HG02938 (cell line): Measurements from ENCODE around the gene TOR4A.

ENCODE experiments used
- ATAC-seq: cut with Tn5 transposase; IDR thresholded peaks from one replicate; pipeline ENCODE4 v1.9.1; 2021; ENCODE audit warnings: mild to moderate bottlenecking, moderate library complexity; ENCODE audit not compliant: unreplicated experiment

The TOR4A gene

DNA sequence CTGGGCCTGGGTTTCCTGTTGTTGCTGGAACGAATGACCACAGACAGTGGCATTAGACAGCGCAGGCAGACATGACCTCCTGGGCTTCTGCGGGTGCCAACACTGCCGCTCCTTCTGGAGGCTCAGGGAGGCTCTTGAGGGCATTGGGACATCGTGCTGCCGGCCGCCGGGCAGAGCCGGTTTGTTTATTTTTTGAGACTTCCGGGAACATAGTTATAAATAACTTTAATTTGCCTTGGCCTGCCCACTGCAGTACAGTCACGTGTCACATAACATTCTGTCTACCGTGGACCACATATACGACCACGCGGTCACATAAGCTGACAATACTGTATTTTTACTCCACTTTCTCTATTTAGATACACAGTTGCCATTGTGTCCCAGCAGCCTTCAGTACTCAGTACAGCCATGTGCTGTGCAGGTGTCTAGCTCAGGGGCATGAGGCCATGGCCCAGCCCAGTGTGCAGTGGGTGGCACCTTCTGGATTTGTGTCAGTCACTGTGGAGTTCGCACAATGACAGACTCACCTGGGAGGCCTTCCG, 8.2 kb upstream of the TOR4A start:
- ATAC-seq: no peak

DNA sequence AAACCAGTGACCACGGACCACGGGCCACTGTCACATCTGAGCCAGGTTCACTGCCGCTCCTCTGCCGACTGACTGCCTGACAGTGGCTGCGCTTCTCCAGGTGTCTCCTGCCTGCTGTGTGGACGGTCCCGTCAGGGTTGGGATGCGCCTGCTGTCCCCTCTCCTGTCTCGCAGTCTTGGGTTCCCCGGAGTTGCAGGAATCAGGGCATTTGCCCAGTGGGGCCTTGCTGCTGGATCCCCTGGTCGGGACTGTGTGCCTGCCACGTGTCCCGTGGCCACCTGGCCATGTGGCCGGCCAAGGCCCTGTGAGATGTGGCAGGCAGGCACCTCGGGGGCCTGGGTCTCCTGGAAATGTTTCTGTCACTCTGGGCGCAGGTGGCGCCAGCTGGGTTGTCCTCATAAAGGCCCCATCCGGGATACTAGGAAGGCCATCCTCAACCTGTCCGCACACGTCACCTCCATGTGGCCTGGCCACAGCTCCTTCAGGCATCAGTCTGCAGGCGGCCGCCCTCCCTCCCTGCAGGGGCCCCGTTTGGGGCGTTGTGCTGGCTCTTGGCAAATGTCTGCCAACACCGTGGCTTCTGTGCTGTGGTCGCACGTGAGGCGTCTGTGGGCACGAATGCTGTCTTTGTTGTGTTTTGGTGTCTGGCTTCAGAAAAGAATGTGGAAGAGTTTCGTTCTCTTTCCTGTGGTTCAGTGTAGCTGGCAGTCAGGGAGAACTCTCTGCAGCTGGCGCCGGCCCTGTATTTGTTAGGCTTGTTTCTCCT, 6.4 kb upstream of the TOR4A start:
- ATAC-seq: no peak

DNA sequence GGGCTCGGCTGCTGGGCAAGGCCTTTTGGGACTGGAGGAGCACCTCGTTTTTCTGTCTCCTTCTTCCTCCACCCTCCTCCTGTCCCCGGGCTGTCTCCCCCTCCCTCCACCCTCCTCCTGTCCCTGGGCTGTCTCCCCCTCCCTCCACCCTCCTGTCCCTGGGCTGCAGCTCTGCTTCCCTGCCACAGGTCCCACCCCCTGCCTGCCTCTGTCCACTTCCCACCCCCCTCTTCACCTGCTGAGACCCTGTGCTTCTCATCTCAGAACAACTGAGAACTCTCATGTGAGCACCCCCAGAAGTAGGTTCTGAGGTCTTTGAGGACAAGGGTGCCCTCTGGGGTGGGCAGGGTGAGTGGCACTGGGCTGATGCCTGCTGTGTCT, 5.8 kb upstream of the TOR4A start:
- ATAC-seq: no peak

DNA sequence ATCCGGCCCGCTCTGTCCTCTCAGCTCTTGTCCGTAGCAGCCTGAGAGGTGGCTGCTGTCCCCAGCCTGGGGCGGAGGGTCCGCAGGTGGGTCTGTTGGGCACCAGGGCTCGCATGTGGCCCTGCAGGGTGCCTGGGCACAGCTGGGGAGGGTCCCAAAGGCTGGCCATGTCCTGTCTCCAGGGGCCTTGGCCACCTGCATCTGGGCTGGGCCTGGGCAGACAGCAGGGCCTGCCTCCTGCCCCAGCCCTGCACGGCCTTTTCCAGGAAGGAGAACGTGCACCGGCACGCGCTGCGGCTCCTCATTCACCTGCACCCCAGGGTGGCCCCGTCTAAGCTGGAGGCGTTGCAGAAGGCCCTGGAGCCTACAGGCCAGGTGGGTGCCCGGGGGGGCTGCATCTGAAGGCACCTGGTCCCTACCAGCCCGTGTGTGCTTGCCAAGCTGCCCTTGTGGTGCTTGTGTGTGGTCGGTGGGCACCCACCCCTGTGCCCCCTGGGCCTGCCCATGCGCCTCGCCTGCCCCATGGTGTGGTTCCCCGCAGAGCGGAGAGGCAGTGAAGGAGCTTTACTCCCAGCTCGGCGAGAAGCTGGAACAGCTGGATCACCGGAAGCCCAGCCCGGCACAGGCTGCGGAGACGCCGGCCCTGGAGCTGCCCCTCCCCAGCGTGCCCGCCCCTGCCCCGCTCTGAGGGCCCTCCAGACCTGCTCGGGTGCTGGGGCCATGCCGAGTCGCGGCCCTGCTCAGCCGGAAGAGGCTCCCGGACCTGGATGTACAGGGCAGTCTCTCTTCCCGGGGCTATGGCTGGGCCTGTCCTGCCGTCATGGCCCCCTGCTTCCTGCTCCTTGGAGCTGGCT, 5.1 kb upstream of the TOR4A start:
- no peak for ATAC-seq

DNA sequence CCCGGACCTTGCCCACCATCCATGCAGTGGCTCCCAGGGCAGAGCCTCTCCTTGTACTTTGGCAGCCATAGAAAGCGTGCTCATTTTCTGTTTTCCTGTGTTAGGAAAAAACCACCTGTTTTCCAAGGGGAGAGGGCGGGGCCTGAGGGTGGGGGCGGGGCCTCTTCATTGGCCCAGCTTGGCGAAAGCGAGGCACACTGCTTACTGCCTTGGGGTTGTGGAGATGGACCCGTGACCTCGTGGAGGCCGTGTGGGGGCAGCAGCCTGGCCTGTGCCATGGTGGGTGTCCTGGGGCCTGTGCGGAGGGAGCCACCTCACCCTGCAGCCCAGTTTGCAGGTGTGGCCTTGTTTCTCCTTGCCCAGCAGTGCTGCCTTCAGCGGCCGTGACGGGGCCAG, 4.4 kb upstream of the TOR4A start:
- ATAC-seq: no peak

DNA sequence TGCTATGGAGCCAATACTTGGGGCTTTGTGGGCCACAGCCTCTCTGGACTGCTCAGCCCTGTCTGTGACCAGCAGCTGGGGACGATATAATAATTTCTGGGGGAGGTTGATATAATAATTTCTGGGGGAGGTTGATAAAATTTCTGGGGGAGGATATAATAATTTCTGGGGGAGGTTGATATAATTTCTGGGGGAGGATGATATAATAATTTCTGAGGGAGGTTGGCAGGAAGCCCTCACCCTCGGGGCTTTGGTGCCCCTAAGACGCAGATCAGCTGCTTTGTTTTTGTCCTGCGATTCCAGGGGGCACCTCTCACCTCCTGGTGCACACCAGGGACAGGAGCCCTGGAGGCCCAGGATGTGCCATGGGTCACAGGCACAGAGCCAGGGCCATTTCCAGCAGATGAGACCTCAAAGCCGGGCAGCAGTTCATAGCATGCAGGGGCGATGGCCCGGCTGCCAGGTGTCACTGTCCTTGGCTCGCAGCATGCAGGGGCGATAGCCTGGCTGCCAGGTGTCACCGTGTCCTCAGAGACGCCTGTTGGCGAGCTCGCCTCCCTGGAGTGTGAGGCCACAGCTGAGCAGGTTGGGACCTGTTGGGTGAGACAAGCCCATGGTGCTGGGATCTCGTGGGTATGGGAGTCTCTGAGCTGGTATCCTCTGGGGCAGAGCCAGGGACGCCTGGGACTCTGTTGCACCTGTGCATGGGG, 3.8 kb upstream of the TOR4A start:
- no peak for ATAC-seq

DNA sequence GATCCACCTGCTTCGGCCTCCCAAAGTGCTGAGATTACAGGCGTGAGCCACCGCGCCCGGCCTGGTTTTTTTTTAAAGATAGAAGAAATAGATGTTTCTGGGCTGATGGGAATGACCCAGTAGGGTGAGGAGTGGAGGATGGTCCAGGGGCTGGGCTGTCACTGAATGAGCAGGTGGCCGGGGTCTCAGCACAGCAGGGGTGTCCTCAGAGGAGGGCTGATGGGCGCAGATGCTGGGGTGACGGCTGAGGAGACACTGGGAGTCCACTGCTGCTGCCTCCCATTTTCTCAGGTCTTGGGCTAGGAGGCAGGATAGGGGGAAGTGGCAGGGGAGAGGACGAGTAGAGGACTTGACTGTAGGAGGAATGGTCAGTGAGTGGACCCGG, 2.3 kb upstream of the TOR4A start:
- ATAC-seq: no peak

DNA sequence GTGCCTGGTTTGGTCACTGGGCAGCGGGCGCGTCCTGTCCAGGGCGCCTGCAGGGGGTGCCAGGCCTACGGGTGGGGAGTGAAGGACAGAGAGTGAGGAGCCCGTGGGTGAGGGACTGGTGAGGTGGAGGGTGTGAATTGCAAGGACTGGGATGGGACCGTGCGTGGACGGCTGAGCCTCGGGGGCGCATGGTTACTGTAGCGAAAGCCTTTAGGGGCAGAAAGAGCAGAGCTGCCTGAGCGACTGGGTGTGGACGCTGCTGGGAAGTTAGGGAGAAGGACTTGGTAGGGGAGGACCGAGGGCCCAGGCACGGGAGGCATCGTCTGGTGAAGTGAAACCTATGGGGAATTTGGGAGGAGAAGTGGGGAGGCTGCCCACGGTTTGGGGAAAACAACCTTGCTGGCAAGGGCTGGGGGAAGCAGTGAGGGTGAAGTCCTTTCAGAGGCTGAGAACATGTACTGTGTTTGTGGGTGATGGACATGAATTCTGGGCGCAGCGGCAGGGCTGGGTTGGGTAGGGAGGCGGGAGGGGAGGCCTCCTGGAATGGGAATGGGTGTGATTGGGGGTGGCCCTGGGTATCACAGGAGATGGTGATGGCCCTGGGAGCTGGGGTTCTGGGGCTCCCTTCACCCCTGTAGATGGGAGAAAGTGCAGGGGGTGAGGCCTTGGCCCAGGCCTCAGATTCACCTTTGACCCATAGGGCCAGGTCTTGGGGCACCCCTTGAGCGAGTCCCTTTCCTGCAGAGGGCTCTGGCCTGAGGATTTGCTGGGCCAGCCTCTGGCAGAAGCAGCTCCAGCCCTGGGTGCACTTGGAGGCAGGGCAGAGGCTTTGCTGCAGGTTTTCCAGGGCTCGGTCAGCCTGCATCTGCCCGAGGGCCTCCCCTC, 1.7 kb upstream of the TOR4A start:
- ATAC-seq: no peak

DNA sequence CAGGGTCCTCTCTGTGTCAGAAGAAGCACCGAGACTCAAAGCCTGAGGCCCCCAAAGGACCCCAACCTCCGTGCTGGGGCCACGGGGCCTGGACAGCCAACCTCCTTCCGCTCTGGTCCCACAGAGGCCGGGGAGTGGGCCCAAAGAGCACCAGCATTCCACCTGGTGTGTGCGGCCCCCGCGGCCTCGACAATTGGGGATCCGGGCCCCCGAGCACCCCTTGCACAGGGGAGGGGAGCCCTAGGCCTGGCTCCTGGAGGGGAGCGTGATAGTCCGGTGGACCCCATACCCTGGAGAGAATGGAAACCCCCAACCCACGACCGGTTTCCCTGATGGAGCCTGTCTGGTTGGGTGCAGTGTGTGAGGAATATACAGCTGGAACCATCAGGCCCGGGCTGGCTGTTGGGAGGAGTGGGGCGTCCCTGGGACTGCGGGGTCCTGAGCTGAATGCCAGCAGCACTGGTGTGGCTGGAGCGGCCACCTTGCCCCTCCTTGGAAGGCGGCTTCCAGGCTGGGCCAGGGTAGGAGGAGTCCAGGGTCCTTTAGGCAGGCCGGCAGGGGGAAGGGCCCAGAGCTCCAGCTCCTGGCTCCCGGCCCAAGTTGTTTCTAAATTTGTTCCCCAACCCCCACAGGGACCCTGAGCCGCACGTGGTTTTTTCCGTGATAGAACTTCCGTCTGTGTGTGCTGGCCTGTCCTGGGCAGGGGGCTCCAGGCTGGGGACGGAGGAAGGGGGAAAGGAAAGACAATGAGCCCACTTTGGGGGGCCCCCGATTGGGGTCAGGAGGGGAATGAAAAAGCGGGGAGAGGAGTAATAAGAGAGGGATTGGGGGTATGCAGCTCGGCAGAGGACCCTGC, 825 bp upstream of the TOR4A start:
- no peak for ATAC-seq

DNA sequence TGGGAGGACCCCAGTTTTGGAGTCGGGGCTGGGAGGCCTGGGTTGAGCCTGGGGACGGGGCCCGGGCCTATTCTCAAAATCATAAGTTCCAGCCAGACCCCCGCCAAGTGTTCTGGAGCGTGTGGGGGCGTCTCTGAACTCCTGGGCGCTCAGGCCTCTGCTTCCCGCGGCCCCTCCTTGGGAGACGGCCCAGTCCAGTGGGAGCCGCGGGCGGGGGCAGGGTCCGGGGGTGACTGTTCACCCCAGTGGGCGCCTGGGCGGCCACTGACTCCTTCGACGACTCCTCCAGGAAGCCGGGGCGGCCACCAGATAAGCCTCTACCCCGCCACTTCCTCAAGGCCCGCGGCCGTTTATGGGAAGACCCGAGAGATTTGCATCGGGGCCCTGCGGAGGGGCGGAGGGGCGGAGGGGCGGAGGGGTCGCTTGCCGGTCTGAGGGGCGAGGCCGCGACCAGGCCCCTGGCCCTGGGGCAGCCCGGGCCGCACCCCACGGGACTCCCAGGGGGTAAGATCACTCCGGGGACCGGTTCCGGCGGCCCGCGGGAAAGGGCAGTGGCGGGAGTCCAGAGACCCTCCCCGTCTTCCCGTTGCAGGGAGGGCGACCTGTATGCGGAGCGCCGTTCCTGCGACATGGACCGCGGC, 655 bp downstream of the TOR4A start:
- peak; percentile 10 for ATAC-seq

DNA sequence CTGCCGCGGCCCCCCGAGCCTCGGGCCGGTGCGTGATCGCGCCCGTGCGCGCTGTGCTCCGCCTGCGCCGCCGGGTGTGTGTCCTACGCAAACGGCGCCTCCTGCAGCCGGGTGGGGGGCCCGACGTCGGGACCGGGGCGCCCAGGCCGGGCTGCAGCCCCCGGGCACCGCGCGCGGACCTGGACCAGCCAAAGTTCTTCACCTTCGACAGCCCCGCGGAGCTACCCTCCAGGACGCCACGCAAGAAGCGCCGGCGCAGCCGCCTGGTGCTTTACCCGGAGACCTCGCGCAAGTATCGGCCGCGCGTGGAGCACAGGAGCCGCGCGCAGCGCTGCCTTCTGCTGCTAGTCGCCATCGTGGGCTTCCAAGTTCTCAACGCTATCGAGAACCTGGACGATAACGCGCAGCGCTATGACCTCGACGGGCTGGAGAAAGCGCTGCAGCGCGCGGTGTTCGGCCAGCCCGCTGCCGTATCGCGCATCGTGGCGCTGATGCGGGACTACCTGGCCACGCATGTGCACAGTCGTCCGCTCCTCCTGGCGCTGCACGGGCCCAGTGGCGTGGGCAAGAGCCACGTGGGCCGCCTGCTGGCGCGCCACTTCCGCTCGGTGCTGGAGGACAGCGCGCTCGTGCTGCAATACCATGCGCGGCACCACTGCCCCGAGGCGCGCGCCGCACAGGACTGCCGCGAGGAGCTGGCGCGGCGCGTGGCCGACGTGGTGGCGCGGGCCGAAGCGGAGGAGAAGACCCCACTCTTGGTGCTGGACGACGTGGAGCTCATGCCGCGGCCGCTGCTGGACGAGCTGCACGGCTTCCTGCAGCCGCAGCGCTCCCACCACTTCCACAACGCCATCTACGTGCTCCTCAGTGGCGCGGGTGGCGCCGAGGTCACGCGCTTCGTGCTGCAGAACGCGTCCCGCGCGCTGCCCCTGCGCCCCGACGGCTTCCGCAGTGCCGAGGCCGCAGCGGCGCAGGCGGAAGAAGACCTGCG, 1.5 kb downstream of the TOR4A start:
- no peak for ATAC-seq

DNA sequence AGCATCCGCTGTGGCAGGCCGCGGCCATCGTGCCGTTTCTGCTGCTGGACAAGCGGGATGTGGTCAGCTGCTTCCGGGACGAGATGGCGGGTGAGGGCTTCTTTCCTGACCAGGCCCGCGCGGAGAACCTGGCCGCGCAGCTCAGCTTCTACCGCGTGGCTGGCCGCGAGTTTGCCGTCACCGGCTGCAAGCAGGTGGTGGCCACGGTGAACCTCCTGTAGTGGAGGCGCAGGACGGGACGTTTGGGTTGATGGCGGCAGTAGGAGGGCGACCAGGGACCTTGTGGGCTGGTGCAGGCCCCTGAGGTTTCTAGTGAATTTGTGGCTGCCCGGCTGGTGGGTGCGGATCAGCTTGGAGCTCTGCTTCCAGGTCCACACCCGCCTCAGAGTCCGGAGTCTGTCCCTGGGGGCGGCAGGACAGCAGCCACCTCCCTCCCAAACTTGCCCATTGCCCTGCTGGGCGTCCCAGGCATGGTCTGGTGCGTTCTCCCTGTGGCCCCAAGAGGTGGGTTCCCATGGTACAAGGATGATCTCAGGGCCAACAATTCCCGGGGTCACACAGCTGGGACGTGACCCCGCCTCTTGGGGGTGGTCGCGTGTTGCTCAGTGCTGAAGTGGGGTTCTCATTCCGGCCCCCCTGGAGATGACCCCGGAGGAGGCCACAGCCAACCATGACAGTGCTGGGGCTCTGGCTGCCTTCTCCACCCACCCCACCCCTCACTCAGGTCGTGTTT, 2.4 kb downstream of the TOR4A start:
- ATAC-seq: no peak

DNA sequence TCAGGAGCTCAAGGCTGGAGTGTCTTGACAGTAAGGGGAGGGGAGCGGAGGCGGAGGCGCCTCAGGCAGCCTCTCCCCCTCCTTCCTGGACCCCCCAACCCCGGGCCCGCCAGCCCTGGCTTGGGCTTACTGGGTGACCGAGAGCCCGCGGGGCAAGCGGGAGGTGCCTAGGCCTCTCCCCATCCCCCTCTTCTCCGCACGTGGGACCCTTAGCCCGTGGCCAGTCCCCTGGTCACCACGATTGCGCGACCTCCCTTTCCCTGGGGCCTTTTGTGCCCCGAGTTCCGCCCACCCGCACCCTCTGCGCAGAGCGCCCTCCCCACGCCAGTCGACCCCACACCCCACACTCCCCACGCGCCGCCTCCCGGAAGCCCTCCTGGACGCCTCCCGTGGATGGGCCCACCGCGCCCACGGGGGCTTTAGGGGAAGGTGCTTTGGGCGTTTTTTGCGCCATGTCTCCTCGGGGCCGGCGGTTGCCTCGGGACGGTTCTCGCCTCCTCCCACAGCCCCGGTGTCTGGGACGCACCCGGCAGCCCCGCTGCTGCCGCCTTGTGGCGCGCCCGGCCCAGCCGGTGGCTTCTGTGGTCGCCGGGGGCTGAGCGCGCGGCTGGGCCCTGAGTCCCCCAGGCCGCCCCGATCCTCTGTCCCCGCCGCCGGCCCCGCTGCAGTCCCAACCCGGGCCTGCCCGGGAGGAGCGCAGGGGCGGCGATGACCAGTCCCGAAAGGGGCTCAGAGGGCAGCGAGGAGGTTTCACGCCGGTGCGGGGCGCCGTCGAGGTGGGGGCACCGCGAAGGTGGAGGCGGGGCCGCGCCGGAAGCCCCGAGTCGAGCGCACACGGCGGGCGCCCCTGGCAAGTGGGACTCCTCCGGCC, 3.2 kb downstream of the TOR4A start:
- ATAC-seq: no peak

DNA sequence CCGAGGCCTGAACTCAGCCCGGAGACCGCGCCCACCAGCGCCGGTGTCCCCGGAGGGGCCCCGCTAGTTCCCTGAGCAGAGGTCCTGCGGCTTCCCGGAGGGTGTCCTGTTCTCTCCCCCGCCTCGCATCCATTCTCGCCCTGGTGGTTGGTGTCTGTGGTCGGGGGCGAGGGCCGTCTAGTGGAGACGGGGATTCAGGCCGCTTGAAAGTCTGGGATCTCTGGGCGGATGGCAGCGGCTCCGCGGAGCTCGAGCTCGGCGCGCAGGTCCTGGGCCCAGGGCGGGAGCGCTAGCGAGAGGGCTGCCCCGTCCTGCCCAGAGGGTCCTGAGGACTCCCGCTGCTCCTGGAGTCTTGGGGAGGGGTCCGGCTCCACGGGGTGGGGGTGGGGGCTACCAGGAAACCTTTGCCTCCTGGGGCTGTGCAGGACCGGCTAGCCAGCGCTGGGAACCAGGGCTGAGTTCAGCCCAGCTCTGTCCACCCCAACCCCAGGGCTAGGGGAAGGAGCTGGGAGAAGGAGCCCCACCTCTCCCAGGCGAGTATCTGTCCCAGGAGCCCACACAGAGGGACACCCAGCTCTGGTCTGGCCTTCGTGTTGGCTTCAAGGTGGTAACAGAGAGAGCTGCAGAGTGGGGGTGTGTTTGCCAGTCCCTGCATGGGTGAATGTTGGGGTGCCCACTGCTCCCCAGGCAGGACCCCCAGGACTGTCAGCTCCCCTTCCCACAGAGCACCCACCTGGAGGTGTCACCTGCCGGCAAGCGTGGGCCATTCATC, 4.0 kb downstream of the TOR4A start:
- no peak for ATAC-seq

DNA sequence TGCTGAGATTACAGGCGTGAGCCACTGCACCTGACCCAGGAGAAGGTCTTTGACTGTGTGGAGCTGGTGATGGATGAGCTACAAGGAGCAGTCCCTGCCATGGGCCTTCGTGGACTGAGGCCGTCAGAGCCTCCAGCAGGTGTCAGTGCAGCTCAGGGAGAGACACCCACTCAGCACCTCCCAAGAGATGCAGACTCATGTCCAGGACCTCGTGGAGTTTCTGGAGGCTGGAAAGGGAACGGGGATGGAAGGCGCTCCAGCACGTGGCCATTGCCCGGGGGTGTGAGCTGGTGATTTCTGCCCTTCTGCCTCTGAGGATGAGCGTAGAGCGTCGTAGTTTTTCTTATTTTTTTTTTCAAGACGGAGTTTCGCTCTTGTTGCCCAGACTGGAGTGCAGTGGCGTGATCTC, 9.5 kb downstream of the TOR4A start:
- no peak for ATAC-seq

DNA sequence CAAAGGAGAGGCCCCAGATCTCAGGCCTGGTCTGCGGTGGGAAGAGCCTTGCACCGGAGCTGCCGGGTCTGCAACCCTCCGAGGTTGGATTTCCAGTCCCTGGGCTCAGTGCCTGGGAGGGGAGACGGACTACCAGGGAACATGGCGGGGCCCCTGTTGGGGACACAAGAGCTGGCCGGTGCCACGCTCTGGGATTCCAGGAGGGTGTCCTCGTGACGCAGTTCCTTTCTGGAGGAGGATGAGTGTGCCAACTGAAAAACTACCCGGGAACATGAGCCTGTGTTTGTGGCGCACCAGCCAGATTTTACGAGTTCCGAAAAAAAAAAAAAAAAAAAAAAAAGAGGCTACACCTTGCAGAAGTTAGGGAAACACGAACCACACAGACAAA, 15.6 kb downstream of the TOR4A start:
- no peak for ATAC-seq
